ENCODE measurements around the gene AUTS2.

The AUTS2 gene

DNA sequence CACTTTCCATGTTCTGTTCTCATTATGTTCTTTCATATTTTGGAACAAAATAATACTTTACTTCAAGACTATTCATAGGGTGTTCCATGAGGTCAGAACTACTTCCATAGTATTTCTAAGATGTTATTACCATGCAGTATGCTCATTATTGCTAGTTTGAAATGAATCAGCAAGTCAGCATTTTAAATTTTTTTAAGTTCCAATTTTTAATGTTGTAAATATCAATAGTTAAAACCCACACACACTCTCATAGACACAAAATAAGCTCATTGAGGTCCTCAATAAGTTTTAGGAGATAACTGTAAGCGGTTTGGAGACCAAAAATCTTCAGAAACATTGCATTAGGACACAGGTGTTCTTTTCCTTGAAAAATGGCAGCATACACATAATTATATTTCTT lies 550.7 kb downstream of the AUTS2 start:
- no peak overlapping the region for H3K4me3 ChIP-seq (replicated peaks in 1 of 2; ENCODE audit: low read depth in 2 of 2, low read length in 2 of 2)
- TF ChIP-seq, protein P1, sequence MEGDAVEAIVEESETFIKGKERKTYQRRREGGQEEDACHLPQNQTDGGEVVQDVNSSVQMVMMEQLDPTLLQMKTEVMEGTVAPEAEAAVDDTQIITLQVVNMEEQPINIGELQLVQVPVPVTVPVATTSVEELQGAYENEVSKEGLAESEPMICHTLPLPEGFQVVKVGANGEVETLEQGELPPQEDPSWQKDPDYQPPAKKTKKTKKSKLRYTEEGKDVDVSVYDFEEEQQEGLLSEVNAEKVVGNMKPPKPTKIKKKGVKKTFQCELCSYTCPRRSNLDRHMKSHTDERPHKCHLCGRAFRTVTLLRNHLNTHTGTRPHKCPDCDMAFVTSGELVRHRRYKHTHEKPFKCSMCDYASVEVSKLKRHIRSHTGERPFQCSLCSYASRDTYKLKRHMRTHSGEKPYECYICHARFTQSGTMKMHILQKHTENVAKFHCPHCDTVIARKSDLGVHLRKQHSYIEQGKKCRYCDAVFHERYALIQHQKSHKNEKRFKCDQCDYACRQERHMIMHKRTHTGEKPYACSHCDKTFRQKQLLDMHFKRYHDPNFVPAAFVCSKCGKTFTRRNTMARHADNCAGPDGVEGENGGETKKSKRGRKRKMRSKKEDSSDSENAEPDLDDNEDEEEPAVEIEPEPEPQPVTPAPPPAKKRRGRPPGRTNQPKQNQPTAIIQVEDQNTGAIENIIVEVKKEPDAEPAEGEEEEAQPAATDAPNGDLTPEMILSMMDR (IDR thresholded peaks at IDR 0.05; ENCODE audit: low read depth, low read length): no peak
- no peak for DNase-seq (ENCODE audit: low read depth in 2 of 2)

DNA sequence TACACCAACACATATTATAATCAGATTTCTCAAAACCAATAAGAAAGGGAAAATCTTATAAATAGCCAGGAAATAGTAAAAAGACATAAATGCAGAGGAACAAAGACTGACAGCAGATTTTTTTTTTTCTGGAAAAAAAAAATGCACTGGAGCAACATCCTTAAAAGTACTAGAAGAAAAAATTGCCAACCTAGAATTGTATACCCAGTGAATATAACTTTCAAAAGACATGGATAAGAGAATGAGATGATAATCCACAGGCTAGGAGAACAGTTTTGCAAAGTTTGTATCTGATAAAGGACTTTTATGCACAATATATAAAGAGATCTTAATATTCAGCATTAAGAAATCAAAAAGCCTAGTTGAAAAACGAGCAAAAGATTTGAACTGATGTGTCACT lies 554.0 kb downstream of the AUTS2 start:
- no peak for DNase-seq (ENCODE audit: low read depth in 2 of 2)
- TF ChIP-seq, protein P1 (IDR thresholded peaks at IDR 0.05; ENCODE audit: low read depth, low read length): no peak
- H3K4me3 ChIP-seq (replicated peaks in 1 of 2; ENCODE audit: low read depth in 2 of 2, low read length in 2 of 2): no peak overlapping the region

DNA sequence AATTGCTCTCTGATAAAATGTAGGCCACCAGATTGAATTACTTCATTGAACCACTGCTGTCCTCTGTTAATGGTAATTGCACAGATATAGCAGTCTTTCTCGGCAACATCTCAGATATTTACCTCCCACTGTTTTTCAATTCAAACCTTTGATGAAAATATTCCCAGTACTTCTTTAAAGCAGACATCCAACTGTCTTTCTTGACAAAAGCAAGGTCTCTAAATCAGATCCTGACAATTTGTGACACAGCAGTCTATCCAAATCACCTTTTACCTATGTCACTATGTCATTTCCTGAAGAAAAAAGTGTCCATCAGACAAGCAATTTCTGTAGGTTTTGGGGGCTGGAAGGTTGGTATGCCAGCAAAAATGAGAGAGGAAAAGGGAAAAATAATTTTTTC lies 555.7 kb downstream of the AUTS2 start:
- TF ChIP-seq, protein P1 (IDR thresholded peaks at IDR 0.05; ENCODE audit: low read depth, low read length): no peak
- DNase-seq (ENCODE audit: low read depth in 2 of 2): no peak

DNA sequence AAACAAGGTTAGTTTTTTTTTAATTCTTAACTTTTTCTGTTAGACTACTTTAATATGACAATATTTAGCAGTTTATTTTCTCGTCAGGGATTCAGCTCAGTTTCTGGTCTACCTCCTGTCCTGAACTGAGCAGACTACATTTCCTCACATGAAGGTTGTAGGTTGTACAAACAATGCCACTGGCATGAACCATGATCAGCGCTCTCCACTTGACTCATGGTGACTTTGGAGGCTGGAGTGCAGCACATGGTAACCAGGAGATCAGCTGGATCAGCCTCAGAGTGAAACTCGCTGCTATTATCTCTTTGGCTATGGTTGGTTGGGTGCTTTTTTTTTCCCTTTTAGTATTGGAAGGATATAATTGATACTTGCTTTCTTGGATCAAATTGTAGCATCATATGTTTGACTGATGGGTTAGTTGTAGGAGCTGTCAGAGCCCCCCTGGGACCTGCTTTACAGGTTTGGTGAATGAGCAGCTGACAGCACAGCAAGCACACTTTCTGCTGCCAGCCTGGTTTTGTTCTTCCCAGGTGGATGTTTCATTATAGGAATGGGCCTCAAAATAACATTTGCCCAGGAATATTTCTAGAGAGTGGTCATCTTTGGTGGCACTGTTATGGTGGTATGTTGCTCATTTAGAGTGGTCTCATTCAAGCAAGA lies 556.4 kb downstream of the AUTS2 start:
- TF ChIP-seq, protein P1 (IDR thresholded peaks at IDR 0.05; ENCODE audit: low read depth, low read length): no peak
- no peak overlapping the region for H3K4me3 ChIP-seq (replicated peaks in 1 of 2; ENCODE audit: low read depth in 2 of 2, low read length in 2 of 2)
- DNase-seq (ENCODE audit: low read depth in 2 of 2): no peak

More for the DNA sequence above, 555.7 kb downstream of the AUTS2 start:
- H3K4me3 ChIP-seq (replicated peaks in 1 of 2; ENCODE audit: low read depth in 2 of 2, low read length in 2 of 2): no peak overlapping the region

DNA sequence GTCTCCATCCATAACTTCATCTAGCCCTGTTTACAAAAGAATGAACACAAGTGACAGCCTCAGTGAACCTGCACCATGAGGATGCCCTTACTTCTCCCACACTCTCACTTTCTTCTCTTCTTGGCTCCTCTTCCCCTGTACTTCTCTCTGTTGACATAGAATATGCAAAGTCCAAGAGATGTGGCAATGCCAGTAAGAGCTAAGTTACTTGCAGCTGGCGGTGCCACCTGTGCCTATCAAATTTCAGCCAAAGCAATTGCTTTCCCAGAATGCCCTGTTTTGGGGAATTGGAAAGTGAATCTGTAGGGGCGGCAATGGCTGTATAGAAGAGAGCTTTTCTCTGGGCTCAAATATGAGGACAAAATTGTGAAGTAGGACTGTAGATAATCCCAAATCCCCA lies 557.8 kb downstream of the AUTS2 start:
- no peak for DNase-seq (ENCODE audit: low read depth in 2 of 2)
- H3K4me3 ChIP-seq (replicated peaks in 1 of 2; ENCODE audit: low read depth in 2 of 2, low read length in 2 of 2): no peak overlapping the region
- TF ChIP-seq, protein P1 (IDR thresholded peaks at IDR 0.05; ENCODE audit: low read depth, low read length): no peak

DNA sequence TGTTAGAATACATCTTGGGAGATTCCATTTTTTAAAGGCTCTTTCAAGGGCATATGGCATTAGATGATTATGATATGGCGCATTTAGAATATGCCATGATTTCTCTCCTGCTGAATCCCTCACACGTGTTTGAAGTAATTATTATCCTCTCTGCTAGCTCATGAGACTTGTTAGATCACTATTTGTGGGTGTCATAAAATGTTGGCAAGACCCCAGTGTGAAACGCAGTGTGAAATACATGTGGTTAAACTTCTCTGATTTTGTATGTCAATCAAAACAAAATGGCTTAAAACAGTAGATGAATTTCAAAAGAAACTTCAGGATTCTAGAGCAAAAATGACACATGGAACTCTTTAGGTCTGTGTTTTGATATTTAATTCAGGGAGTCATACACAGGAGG lies 560.8 kb downstream of the AUTS2 start:
- no peak for DNase-seq (ENCODE audit: low read depth in 2 of 2)
- TF ChIP-seq, protein P1 (IDR thresholded peaks at IDR 0.05; ENCODE audit: low read depth, low read length): no peak

More for the DNA sequence above, 560.8 kb downstream of the AUTS2 start:
- H3K4me3 ChIP-seq (replicated peaks in 1 of 2; ENCODE audit: low read depth in 2 of 2, low read length in 2 of 2): no peak overlapping the region
